ENCODE data around the gene CCDC30.

DNA sequence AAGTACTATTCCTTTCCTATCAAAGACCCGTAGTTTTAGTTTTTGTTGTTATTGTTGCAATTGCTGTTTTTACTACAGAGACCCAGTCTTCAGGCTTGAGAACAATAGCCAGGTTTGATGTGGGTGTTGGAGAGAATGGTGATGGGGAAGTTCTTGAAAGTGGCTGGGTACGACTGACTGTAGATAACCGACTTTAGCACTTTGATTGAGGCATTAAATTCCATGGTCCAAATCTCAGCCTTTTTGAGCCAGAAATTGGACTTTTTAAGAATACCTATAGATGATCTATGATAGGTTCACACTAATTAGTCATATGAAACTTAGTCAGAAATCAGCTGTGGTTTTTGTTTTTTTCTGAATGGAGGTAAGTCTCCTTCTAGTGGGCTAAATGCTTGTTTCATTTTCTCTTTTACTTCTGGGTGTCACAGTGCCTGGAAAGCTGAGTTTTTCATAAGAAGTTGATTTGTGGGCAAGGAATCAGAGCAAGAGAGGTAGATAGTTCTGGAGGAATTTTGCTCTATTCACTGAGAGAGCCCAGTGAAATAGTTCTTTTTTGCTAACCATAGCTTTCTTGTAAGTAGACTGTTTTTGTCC, 197.9 kb downstream of the CCDC30 start:
- TF ChIP-seq, protein P1, sequence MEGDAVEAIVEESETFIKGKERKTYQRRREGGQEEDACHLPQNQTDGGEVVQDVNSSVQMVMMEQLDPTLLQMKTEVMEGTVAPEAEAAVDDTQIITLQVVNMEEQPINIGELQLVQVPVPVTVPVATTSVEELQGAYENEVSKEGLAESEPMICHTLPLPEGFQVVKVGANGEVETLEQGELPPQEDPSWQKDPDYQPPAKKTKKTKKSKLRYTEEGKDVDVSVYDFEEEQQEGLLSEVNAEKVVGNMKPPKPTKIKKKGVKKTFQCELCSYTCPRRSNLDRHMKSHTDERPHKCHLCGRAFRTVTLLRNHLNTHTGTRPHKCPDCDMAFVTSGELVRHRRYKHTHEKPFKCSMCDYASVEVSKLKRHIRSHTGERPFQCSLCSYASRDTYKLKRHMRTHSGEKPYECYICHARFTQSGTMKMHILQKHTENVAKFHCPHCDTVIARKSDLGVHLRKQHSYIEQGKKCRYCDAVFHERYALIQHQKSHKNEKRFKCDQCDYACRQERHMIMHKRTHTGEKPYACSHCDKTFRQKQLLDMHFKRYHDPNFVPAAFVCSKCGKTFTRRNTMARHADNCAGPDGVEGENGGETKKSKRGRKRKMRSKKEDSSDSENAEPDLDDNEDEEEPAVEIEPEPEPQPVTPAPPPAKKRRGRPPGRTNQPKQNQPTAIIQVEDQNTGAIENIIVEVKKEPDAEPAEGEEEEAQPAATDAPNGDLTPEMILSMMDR (IDR thresholded peaks at IDR 0.05): no peak
- TF ChIP-seq POLR2AphosphoS5 (IDR thresholded peaks at IDR 0.05; ENCODE audit: insufficient read depth in 1 of 2, low read depth in 1 of 2): no peak
- TF ChIP-seq POLR2A (IDR thresholded peaks at IDR 0.05): no peak

Data from vagina (tissue), 2 donors.